HCT116 (cell line): ENCODE data around the gene TAF1D. TPM values are rescaled to one million over a fixed set of nuclear protein-coding genes. Genes with fewer than 3 reads are reported as not detected.

Experiments
- ATAC-seq: fragments of 200-7000 bp; cut with Tn5 transposase; 2 replicates; pipeline ENCODE4 v1.9.1; 2020; ENCODE audit warnings: mild to moderate bottlenecking, moderate library complexity
- BruUV-seq: library from RNA; stranded (reverse); fragments of 400-500 nt; replicated peaks from 2 replicates; lab custom pipeline; 2021; lab: Mats Ljungman, UMichigan
- CTCF ChIA-PET: fragments of 300-600 bp; sonication (Branson Sonifier 250); formaldehyde crosslinking; loops from one replicate; lab custom pipeline; 2021; ENCODE audit warnings: antibody characterized with exemption; lab: Charles Lee
- POLR2A ChIA-PET: fragments of 300-600, 350-600 bp; sonication (Branson Sonifier 250); formaldehyde crosslinking; loops from one replicate; lab custom pipeline; 2021; ENCODE audit warnings: antibody characterized with exemption; lab: Charles Lee
- RAD21 ChIA-PET, 2 experiments: fragments of 300-600 bp; sonication (Branson Sonifier 250); formaldehyde crosslinking; loops; one replicate each; lab custom pipeline; 2023; ENCODE audit warnings: low total read pairs in 2 of 2; ENCODE audit not compliant: uncharacterized antibody in 2 of 2, unreplicated experiment in 2 of 2, low non-redundant PET in 1 of 2; lab: Charles Lee
- DNase-seq: peaks from one replicate; pipeline ENCODE4 v3.0.0-alpha.2; 2010; ENCODE audit warnings: low read depth, low spot score
- H2AFZ ChIP-seq: fragments of 200-600 bp; shearing (Covaris generic), sonication (generic); 2 replicates; pipeline ENCODE4 v1.6.1; 2017; ENCODE audit warnings: low read depth, mixed run types, mixed read lengths, antibody characterized with exemption, low read length; ENCODE audit not compliant: poor library complexity, severe bottlenecking
- H3K27ac ChIP-seq: 2 replicates; pipeline ENCODE4 v1.5.1; 2012; ENCODE audit warnings: low read depth, low read length
- H3K27me3 ChIP-seq: fragments of 200-600 bp; sonication (generic); 2 replicates; pipeline ENCODE4 v1.6.1; 2016; ENCODE audit warnings: mixed run types, low read length, mixed read lengths; ENCODE audit not compliant: insufficient read depth
- H3K36me3 ChIP-seq, 2 experiments: fragments of 200-500 bp in 1 of 2; fragments of 200-600 bp in 1 of 2; sonication (Bioruptor generic) in 1 of 2; sonication (generic) in 1 of 2; 2 replicates each; pipeline versions ENCODE4 v1.5.1 to v1.6.1; 2014 to 2016; ENCODE audit warnings: low read length in 2 of 2, inconsistent platforms in 1 of 2, mixed read lengths in 1 of 2, mixed run types in 1 of 2; ENCODE audit not compliant: insufficient read depth in 2 of 2, control insufficient read depth in 1 of 2
- H3K4me1 ChIP-seq, 2 experiments: fragments of 200-600 bp in 1 of 2; sonication (generic) in 1 of 2; 2 replicates each; pipeline versions ENCODE4 v1.5.1 to v1.6.1; 2012 to 2017; ENCODE audit warnings: low read length in 2 of 2, inconsistent platforms in 1 of 2, mild to moderate bottlenecking in 1 of 2, mixed read lengths in 1 of 2, mixed run types in 1 of 2, moderate library complexity in 1 of 2; ENCODE audit not compliant: insufficient read depth in 2 of 2, control insufficient read depth in 1 of 2
- H3K4me2 ChIP-seq: fragments of 200-600 bp; sonication (generic); 2 replicates; pipeline ENCODE4 v1.6.1; 2017; ENCODE audit warnings: mixed run types, low read length, mixed read lengths
- H3K4me3 ChIP-seq, 2 experiments: fragments of 200-600 bp in 1 of 2; sonication (generic) in 1 of 2; replicated peaks in 1 of 2; 2 replicates each; pipeline ENCODE4 v1.5.1; 2011 to 2016; ENCODE audit warnings: low read length in 2 of 2, control low read depth in 1 of 2, low read depth in 1 of 2, mild to moderate bottlenecking in 1 of 2, mixed read lengths in 1 of 2, mixed run types in 1 of 2
- H3K79me2 ChIP-seq: fragments of 200-600 bp; sonication (generic); 2 replicates; pipeline ENCODE4 v1.6.1; 2017; ENCODE audit warnings: mild to moderate bottlenecking, mixed run types, low read length, moderate library complexity, mixed read lengths; ENCODE audit not compliant: insufficient read depth
- H3K9ac ChIP-seq: fragments of 200-600 bp; sonication (generic); 2 replicates; pipeline ENCODE4 v1.6.1; 2016; ENCODE audit warnings: low read length, mixed read lengths
- H3K9me2 ChIP-seq: fragments of 200-600 bp; sonication (generic), shearing (Covaris generic); 2 replicates; pipeline ENCODE4 v1.6.1; 2017; ENCODE audit warnings: mixed run types, mild to moderate bottlenecking, moderate library complexity; ENCODE audit not compliant: insufficient read depth
- H3K9me3 ChIP-seq, 2 experiments: fragments of 200-500 bp in 1 of 2; fragments of 200-600 bp in 1 of 2; sonication (Bioruptor generic) in 1 of 2; sonication (generic) in 1 of 2; 2 replicates each; pipeline ENCODE4 v1.6.1; 2014 to 2017; ENCODE audit warnings: low read length in 2 of 2, mixed read lengths in 2 of 2, inconsistent platforms in 1 of 2, low read depth in 1 of 2, mild to moderate bottlenecking in 1 of 2, mixed run types in 1 of 2, moderate library complexity in 1 of 2; ENCODE audit not compliant: control insufficient read depth in 1 of 2, insufficient read depth in 1 of 2
- H4K20me1 ChIP-seq: fragments of 200-600 bp; sonication (generic), shearing (Covaris generic); 2 replicates; pipeline ENCODE4 v1.6.1; 2017; ENCODE audit warnings: mixed run types, mild to moderate bottlenecking, moderate library complexity; ENCODE audit not compliant: insufficient read depth
- CEBPB ChIP-seq: IDR thresholded peaks from 2 replicates; pipeline ENCODE4 v1.6.1; 2012; ENCODE audit warnings: low read depth
- FOSL1 ChIP-seq: IDR thresholded peaks from 2 replicates; pipeline ENCODE4 v1.6.1; 2012; ENCODE audit warnings: low read depth
- RAD21 ChIP-seq: IDR thresholded peaks from 2 replicates; pipeline ENCODE4 v1.6.1; 2012; ENCODE audit warnings: low read depth, mild to moderate bottlenecking
- SIN3A ChIP-seq: IDR thresholded peaks from 2 replicates; pipeline ENCODE4 v1.6.1; 2012; ENCODE audit warnings: low read depth
- SRF ChIP-seq: IDR thresholded peaks from 2 replicates; pipeline ENCODE4 v1.6.1; 2012; ENCODE audit warnings: low read depth
- TCF7L2 ChIP-seq: IDR thresholded peaks from 2 replicates; pipeline ENCODE4 v1.7.0; 2011; ENCODE audit warnings: borderline replicate concordance, inconsistent platforms; ENCODE audit not compliant: insufficient read depth, insufficient read length; ENCODE audit errors: extremely low read depth
- YY1 ChIP-seq: IDR thresholded peaks from 2 replicates; pipeline ENCODE4 v1.6.1; 2011; ENCODE audit warnings: low read length, low read depth, moderate library complexity, mild to moderate bottlenecking; ENCODE audit not compliant: insufficient replicate concordance; ENCODE audit errors: extremely low read depth
- ZNF274 ChIP-seq: fragments of 200-500 bp; sonication (Bioruptor generic); IDR thresholded peaks from 2 replicates; pipeline ENCODE4 v1.6.1; 2014; ENCODE audit warnings: mild to moderate bottlenecking, low read depth, low read length, inconsistent platforms
- intact Hi-C: fragments of 100-400 bp; cut with micrococcal nuclease; formaldehyde crosslinking; loops from 2 replicates; pipeline ENCODE4 v1.10.0; 2022
- total RNA-seq: library from RNA; stranded (reverse); gene quantifications from one replicate; pipeline ENCODE4 v1.2.1, GENCODE V29; 2021; ENCODE audit not compliant: unreplicated experiment
- TF ChIP-seq, protein P1 (sequence below), 3 experiments: fragments of 200-600 bp in 1 of 3; sonication (generic) in 1 of 3; IDR thresholded peaks in 2 of 3; conservative IDR thresholded peaks in 1 of 3; 2 replicates each; pipeline ENCODE4 v1.5.1; 2012 to 2017; ENCODE audit warnings: low read depth in 2 of 3, low read length in 2 of 3, antibody characterized with exemption in 1 of 3, borderline replicate concordance in 1 of 3, control low read depth in 1 of 3, mild to moderate bottlenecking in 1 of 3, mixed read lengths in 1 of 3, mixed run types in 1 of 3, moderate library complexity in 1 of 3; ENCODE audit not compliant: insufficient read depth in 1 of 3

The TAF1D gene
- total RNA-seq, 1 experiment from 2014 or later, result 267 TPM

DNA sequence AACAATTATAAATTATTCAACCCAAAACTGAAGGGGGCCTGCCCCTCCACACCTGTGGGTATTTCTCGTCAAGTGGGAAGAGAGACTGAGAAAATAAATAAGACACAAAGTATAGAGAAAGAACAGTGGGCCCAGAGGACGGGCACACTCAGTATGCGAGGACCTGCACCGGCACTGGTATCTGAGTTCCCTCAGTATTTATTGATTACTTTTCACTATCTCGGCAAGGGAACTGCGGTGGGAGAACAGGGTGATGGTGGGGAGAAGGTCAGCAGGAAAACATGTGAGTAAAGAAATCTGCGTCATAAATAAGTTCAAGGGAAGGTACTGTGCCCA lies 3.3 kb upstream of the TAF1D start:
- intact Hi-C loops, result no loop called here

DNA sequence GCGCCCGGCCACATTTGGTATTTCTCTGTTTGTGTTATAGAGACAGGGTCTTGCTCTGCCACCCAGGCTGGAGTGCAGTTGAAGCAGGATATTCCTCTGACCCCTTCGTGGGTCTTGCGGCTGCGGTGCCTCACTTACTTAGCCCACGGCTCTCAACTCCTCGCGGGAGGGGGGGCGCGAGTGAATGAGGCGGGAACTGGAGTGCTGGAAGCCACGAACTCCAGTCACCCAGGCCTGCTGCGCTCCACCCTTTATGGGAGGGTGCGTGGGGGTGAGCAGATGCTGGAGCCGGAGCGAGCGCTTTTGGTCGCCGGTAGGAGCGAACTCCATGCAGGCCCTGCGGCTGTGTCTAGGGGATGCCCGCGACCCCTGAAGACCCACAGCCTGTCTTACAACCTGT lies 2.0 kb upstream of the TAF1D start:
- Histone ChIP-seq H3K9me3 (no peaks in the 10 kb centered on the region), H4K20me1 (peaks cover 11% of the 10 kb centered on the region; the same call in 1 of the 2 replicates), H3K4me1 (peaks cover 17 to 23% of the 10 kb centered on the region in 2 experiments), H3K36me3 (peaks cover 16 to 23% of the 10 kb centered on the region in 2 experiments; a peak in 3 of 4 replicates), H3K9me2 (no peaks in the 10 kb centered on the region), H3K9ac (no peak overlapping the region), H3K79me2 (peaks cover 48% of the 10 kb centered on the region), H3K27me3 (no peaks in the 10 kb centered on the region), H3K4me3 (no peak overlapping the region), H3K27ac (no peak overlapping the region), H2AFZ (no peak overlapping the region), H3K4me2 (no peak overlapping the region)
- RAD21 ChIA-PET, result no interaction called here
- no TSS peak for BruUV-seq
- no peak for ATAC-seq
- CTCF ChIA-PET, result no interaction called here
- no peak for DNase-seq
- POLR2A ChIA-PET, result no interaction called here
- TF ChIP-seq RAD21 (no peak), FOSL1 (no peak), SIN3A (no peak), YY1 (no peak), CEBPB (no peak), TCF7L2 (no peak), ZNF274 (no peak)
- TF ChIP-seq, protein P1, sequence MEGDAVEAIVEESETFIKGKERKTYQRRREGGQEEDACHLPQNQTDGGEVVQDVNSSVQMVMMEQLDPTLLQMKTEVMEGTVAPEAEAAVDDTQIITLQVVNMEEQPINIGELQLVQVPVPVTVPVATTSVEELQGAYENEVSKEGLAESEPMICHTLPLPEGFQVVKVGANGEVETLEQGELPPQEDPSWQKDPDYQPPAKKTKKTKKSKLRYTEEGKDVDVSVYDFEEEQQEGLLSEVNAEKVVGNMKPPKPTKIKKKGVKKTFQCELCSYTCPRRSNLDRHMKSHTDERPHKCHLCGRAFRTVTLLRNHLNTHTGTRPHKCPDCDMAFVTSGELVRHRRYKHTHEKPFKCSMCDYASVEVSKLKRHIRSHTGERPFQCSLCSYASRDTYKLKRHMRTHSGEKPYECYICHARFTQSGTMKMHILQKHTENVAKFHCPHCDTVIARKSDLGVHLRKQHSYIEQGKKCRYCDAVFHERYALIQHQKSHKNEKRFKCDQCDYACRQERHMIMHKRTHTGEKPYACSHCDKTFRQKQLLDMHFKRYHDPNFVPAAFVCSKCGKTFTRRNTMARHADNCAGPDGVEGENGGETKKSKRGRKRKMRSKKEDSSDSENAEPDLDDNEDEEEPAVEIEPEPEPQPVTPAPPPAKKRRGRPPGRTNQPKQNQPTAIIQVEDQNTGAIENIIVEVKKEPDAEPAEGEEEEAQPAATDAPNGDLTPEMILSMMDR (IDR thresholded peaks at IDR 0.05 in 2 of 3, conservative IDR thresholded peaks at IDR 0.05 in 1 of 3; ENCODE audit: borderline replicate concordance in 1 of 3, insufficient read depth in 1 of 3, low read depth in 2 of 3, low read length in 2 of 3), result no peak
- intact Hi-C loops, result no loop called here

More for the DNA sequence above, 3.3 kb upstream of the TAF1D start:
- no TSS peak for BruUV-seq
- Histone ChIP-seq H3K4me3 (no peak overlapping the region), H2AFZ (no peak overlapping the region), H3K9me3 (no peaks in the 10 kb centered on the region), H3K27ac (no peak overlapping the region)
- no peak for DNase-seq
- POLR2A ChIA-PET, result no interaction called here
- TF ChIP-seq SRF, result no peak
- TF ChIP-seq, all 23 proteins: peak for 0
- Histone ChIP-seq H3K4me2 (no peak overlapping the region), H3K36me3 (peaks cover 2 to 9% of the 10 kb centered on the region in 2 experiments; a peak in 2 of 4 replicates), H3K27me3 (no peaks in the 10 kb centered on the region), H3K9ac (no peak overlapping the region), H3K9me2 (no peaks in the 10 kb centered on the region), H4K20me1 (no peaks in the 10 kb centered on the region), H3K79me2 (peaks cover 34% of the 10 kb centered on the region), H3K4me1 (peaks cover 3 to 9% of the 10 kb centered on the region in 2 experiments)
- ChIA-PET CTCF (no interaction called here), RAD21 (no interaction called here)
- no peak for ATAC-seq
